Measurements from ENCODE around the gene SHD. TPM values are rescaled to one million over a fixed set of nuclear protein-coding genes. Genes with fewer than 3 reads are reported as not detected.
"Not testable (repeated sequence)": the region's sequence is repeated elsewhere in the genome, so short reads cannot be mapped to it uniquely, and the experiment has no call there.

SHD gene, protein sequence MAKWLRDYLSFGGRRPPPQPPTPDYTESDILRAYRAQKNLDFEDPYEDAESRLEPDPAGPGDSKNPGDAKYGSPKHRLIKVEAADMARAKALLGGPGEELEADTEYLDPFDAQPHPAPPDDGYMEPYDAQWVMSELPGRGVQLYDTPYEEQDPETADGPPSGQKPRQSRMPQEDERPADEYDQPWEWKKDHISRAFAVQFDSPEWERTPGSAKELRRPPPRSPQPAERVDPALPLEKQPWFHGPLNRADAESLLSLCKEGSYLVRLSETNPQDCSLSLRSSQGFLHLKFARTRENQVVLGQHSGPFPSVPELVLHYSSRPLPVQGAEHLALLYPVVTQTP
- 0.21 TPM in 1 of 2 replicates, not detected in the other for total RNA-seq
- long read RNA-seq = 0 reads

DNA sequence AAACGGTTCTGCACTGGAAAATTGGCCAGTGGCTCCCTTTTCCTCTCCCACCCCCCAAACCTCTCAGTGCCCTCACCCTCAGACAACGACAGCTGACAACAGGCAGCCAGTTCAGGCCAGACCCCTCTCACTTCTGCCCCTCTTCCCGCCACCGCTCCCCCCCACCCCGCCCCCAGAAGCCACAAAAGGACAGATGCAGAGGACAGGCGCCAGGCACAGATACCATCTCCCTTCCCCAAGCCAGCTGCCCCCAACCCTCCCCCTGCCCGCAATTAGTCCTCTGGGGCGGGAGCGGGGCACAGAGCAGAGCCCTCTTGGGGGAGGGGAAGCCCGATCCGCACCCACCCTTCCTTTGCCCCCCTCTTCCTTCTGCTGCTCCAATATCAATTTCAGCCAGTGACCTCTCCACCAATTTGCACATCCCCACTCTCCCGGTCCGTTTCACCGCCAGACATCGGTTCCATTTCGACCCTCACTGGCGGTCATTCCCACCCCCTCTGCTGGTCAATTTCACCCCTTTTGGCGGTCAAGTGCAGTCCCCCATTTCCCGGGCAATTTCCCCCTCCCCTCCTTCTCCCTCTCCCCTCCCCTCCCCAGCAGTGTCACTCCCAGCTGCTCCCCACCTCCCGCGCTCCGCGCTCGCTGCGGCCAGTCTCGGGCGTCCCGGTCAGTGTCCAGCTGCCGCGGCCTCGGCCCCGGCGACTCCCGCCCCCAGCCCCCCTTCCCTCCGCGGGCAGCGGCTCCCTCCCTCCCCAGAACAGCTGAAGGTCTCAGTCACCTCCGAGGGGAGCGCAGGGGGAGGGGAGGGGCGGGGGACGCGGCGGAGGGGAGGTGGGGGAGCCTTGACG is at the start of gene SHD:
Gene SHD, plus strand, starts transcription at position 848 of the 848 bp plus-strand sequence. CDS start 798 bp downstream, outside the sequence.
- Mint-ChIP-seq H3K27ac (ENCODE audit: unreplicated experiment) (no peak within 1 kb of the TSS), H3K36me3 (ENCODE audit: unreplicated experiment) (no peaks in the 10 kb centered on the region), H3K9me3 (ENCODE audit: unreplicated experiment) (no peaks in the 10 kb centered on the region), H3K4me3 (ENCODE audit: unreplicated experiment) (peak within 1 kb of the TSS; percentile 67), H3K27me3 (ENCODE audit: unreplicated experiment) (peaks cover 36% of the 10 kb centered on the region), H3K4me1 (ENCODE audit: unreplicated experiment) (peaks cover 8% of the 10 kb centered on the region)
- TF ChIP-seq, protein P1, sequence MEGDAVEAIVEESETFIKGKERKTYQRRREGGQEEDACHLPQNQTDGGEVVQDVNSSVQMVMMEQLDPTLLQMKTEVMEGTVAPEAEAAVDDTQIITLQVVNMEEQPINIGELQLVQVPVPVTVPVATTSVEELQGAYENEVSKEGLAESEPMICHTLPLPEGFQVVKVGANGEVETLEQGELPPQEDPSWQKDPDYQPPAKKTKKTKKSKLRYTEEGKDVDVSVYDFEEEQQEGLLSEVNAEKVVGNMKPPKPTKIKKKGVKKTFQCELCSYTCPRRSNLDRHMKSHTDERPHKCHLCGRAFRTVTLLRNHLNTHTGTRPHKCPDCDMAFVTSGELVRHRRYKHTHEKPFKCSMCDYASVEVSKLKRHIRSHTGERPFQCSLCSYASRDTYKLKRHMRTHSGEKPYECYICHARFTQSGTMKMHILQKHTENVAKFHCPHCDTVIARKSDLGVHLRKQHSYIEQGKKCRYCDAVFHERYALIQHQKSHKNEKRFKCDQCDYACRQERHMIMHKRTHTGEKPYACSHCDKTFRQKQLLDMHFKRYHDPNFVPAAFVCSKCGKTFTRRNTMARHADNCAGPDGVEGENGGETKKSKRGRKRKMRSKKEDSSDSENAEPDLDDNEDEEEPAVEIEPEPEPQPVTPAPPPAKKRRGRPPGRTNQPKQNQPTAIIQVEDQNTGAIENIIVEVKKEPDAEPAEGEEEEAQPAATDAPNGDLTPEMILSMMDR (IDR thresholded peaks at IDR 0.05) = no peak
- DNase-seq (ENCODE audit: extremely low spot score, unreplicated experiment) = no peak

DNA sequence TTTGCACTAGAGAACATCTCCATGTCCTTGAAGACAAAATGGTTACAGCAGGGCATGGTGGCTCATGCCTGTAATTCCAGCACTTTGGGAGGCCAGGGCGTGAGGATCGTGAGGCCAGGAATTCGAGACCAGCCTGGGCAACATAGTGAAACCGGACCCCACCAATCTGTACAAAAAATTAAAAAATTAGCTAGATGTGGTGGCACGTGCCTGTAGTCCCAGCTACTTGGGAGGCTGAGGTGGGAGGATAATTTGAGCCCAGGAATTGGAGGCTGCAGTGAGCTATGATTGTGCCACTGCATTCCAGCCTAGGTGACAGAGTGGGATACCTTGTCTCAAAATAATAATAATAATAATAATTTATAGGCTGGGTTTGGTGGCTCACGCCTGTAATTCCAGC is 48.8 kb upstream of the SHD start:
- not testable (repeated sequence) for H3K27me3 Mint-ChIP-seq (ENCODE audit: unreplicated experiment)

DNA sequence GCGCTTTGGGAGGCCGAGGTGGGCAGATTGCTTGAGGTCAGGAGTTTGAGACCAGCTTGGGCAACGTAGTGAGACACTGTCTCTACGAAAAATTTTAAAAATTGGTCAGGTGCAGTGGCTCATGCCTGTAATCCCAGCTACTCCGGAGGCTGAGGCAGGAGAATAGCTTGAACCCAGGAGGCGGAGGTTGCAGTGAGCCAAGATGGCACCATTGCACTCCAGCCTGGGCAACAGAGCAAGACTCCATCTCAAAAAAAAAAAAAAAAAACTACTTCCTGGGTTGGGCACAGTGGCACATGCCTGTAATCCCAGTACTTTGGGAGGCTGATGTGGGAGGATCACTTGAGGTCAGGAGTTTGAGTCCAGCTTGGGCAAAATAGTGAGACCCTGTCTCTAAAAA is 47.5 kb upstream of the SHD start:
- not testable (repeated sequence) for H3K27ac Mint-ChIP-seq (ENCODE audit: unreplicated experiment); H3K4me1 Mint-ChIP-seq (ENCODE audit: unreplicated experiment)

More for the DNA sequence above, 48.8 kb upstream of the SHD start:
- not testable (repeated sequence) for H3K36me3 Mint-ChIP-seq (ENCODE audit: unreplicated experiment); H3K27ac Mint-ChIP-seq (ENCODE audit: unreplicated experiment); H3K4me1 Mint-ChIP-seq (ENCODE audit: unreplicated experiment); H3K9me3 Mint-ChIP-seq (ENCODE audit: unreplicated experiment); H3K4me3 Mint-ChIP-seq (ENCODE audit: unreplicated experiment); DNase-seq (ENCODE audit: extremely low spot score, unreplicated experiment)

DNA sequence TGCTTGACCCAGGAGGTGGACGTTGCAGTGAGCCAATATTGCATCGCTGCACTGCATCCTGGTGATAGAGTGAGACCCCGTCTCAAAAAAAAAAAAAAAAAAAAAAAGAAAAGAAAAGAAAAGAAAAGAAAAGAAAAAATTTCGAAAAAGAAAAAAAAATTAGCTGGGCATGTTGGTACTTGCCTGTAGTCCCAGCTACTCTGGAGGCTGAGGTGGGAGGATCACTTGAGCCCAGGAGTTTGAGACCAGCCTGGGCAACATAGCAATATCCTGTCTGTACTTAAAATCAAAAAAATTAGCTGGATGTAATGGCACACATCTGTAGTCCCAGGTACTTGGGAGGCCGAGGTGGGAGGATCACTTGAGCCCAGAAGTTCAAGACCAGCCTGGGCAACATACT is 46.9 kb upstream of the SHD start:
- H3K36me3 Mint-ChIP-seq (ENCODE audit: unreplicated experiment); H3K4me1 Mint-ChIP-seq (ENCODE audit: unreplicated experiment); H3K27ac Mint-ChIP-seq (ENCODE audit: unreplicated experiment); DNase-seq (ENCODE audit: extremely low spot score, unreplicated experiment); H3K27me3 Mint-ChIP-seq (ENCODE audit: unreplicated experiment); H3K4me3 Mint-ChIP-seq (ENCODE audit: unreplicated experiment); H3K9me3 Mint-ChIP-seq (ENCODE audit: unreplicated experiment): not testable (repeated sequence)

More for the DNA sequence above, 47.5 kb upstream of the SHD start:
- not testable (repeated sequence) for H3K36me3 Mint-ChIP-seq (ENCODE audit: unreplicated experiment); H3K4me3 Mint-ChIP-seq (ENCODE audit: unreplicated experiment); H3K9me3 Mint-ChIP-seq (ENCODE audit: unreplicated experiment); H3K27me3 Mint-ChIP-seq (ENCODE audit: unreplicated experiment); DNase-seq (ENCODE audit: extremely low spot score, unreplicated experiment)

DNA sequence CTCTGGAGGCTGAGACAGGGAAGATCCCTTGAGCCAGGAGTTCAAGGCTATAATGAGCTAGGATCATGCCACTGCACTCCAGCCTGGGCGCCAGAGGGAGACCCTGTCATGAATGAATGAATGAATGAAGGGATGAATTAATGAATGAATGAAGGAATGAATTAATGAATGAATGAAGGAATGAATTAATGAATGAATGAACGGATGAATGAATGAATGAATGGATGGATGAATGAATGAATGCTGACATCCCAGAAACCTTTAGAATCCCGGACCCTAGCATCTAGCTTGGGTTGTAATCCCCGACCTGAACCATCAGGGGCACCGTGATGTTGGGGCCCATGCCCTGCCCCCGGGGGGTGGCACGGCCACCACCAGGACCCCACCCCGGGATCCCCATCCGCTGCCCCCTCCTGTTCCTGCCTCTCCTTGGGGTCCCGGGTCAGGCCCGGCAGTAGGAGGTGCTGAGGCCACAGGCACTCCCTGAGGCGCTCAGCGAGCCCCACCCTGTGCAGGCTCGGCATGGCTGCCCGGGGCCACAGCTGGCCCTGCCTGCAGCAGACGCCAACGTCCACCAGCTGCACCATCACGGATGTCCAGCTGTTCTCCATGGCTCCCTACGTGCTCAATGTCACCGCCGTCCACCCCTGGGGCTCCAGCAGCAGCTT is 46.3 kb upstream of the SHD start:
- H3K4me1 Mint-ChIP-seq (ENCODE audit: unreplicated experiment) = peaks cover 8% of the 10 kb centered on the region
- TF ChIP-seq, protein P1 (IDR thresholded peaks at IDR 0.05) = no peak
- DNase-seq (ENCODE audit: extremely low spot score, unreplicated experiment) = no peak
- no peak overlapping the region for H3K27ac Mint-ChIP-seq (ENCODE audit: unreplicated experiment)
- H3K27me3 Mint-ChIP-seq (ENCODE audit: unreplicated experiment) = no peaks in the 10 kb centered on the region
- no peak overlapping the region for H3K4me3 Mint-ChIP-seq (ENCODE audit: unreplicated experiment)
- no peaks in the 10 kb centered on the region for H3K9me3 Mint-ChIP-seq (ENCODE audit: unreplicated experiment)
- no peaks in the 10 kb centered on the region for H3K36me3 Mint-ChIP-seq (ENCODE audit: unreplicated experiment)

DNA sequence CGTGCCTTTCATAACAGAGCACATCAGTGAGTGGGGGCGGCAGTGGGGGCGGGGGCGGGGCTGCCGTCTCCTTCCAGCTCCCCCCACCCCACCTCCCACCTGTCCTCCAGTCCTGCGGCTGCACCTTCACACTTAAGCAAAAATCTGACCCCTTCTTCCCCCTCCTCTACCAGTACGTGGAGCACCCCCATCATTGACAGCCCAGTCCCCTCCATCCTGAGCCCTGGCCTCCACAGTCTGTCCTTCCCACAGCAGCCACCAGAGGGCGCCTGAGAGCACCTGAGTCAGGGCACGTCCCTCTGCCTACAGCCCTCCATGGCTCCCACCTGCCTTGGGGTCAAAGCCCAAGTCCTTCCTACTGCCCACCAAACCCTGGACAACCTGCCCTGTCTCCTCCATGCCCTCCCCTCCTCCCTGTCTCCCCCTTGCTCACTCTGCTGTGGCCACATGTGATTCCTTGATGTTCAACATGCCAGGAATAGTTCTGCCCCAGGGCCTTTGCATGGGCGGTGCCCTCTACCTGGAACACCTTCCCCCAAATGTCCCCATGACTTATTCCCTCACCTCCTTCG is 45.7 kb upstream of the SHD start:
- H3K4me1 Mint-ChIP-seq (ENCODE audit: unreplicated experiment) = peaks cover 8% of the 10 kb centered on the region
- peak; percentile 88 for DNase-seq (ENCODE audit: extremely low spot score, unreplicated experiment)
- no peak overlapping the region for H3K27ac Mint-ChIP-seq (ENCODE audit: unreplicated experiment)
- H3K9me3 Mint-ChIP-seq (ENCODE audit: unreplicated experiment) = no peaks in the 10 kb centered on the region
- no peak overlapping the region for H3K4me3 Mint-ChIP-seq (ENCODE audit: unreplicated experiment)
- no peaks in the 10 kb centered on the region for H3K36me3 Mint-ChIP-seq (ENCODE audit: unreplicated experiment)
- TF ChIP-seq, protein P1 (IDR thresholded peaks at IDR 0.05) = peak; percentile 66
- no peaks in the 10 kb centered on the region for H3K27me3 Mint-ChIP-seq (ENCODE audit: unreplicated experiment)
